Panc1 (cell line): ENCODE data around the gene KCNMB3. TPM values are rescaled to one million over a fixed set of nuclear protein-coding genes. Genes with fewer than 3 reads are reported as not detected.
A peak's percentile ranks its signal among the peaks of the same experiment; 100 is the strongest.

Experiments used
- ATAC-seq: fragments of 200-7000 bp; cut with Tn5 transposase; 2 replicates; pipeline ENCODE4 v1.9.1; 2020; ENCODE audit warnings: mild to moderate bottlenecking, moderate library complexity
- BruUV-seq: library from RNA; stranded (reverse); fragments of 400-500 nt; replicated peaks from 2 replicates; lab custom pipeline; 2021; lab: Mats Ljungman, UMichigan
- CTCF ChIA-PET: fragments of 300-600 bp; sonication (Branson Sonifier 250); formaldehyde crosslinking; loops from one replicate; lab custom pipeline; 2022; ENCODE audit warnings: antibody characterized with exemption; lab: Charles Lee
- POLR2A ChIA-PET: fragments of 300-600 bp; sonication (Branson Sonifier 250); formaldehyde crosslinking; loops from one replicate; lab custom pipeline; 2022; ENCODE audit warnings: antibody characterized with exemption; lab: Charles Lee
- DNase-seq: peaks from one replicate; pipeline ENCODE4 v3.0.0-alpha.2; 2010; ENCODE audit warnings: low read depth, low spot score
- H3K27ac ChIP-seq: 2 replicates; pipeline ENCODE4 v1.5.1; 2011; ENCODE audit warnings: mild to moderate bottlenecking, low read length, inconsistent platforms
- H3K27me3 ChIP-seq: fragments of 200-500 bp; sonication (Bioruptor generic); 2 replicates; pipeline ENCODE4 v1.6.0; 2014; ENCODE audit warnings: low read length, inconsistent platforms; ENCODE audit not compliant: control insufficient read depth, insufficient read depth
- H3K36me3 ChIP-seq: fragments of 200-500 bp; sonication (Bioruptor generic); 2 replicates; pipeline ENCODE4 v1.5.1; 2014; ENCODE audit warnings: inconsistent platforms, mild to moderate bottlenecking, low read length, moderate library complexity; ENCODE audit not compliant: control insufficient read depth, insufficient read depth
- H3K4me1 ChIP-seq: 2 replicates; pipeline ENCODE4 v1.5.1; 2011; ENCODE audit warnings: inconsistent platforms, mild to moderate bottlenecking, low read length, moderate library complexity; ENCODE audit not compliant: control insufficient read depth, insufficient read depth
- H3K4me3 ChIP-seq, 2 experiments: 2 replicates each; pipeline ENCODE4 v1.5.1; 2011 to 2012; ENCODE audit warnings: low read depth in 2 of 2, low read length in 2 of 2, mild to moderate bottlenecking in 2 of 2, inconsistent platforms in 1 of 2, moderate library complexity in 1 of 2
- H3K9me3 ChIP-seq: fragments of 200-500 bp; sonication (Bioruptor generic); 2 replicates; pipeline ENCODE4 v1.5.1; 2014; ENCODE audit warnings: low read depth, mild to moderate bottlenecking, inconsistent platforms, low read length, moderate library complexity; ENCODE audit not compliant: control insufficient read depth, insufficient read depth
- POLR2AphosphoS5 ChIP-seq: IDR thresholded peaks from 2 replicates; pipeline ENCODE4 v1.6.1; 2012; ENCODE audit warnings: mild to moderate bottlenecking, low read depth, low read length, moderate library complexity
- SIN3A ChIP-seq: IDR thresholded peaks from 2 replicates; pipeline ENCODE4 v1.6.1; 2012; ENCODE audit warnings: low read depth, mild to moderate bottlenecking, low read length, moderate library complexity, borderline replicate concordance; ENCODE audit not compliant: insufficient read depth
- TCF7L2 ChIP-seq: IDR thresholded peaks from 2 replicates; pipeline ENCODE4 v1.6.1; 2011; ENCODE audit warnings: mild to moderate bottlenecking, low read depth, low read length, inconsistent platforms
- in situ Hi-C: cut with HindIII; loops from 2 replicates; pipeline ENCODE4 v1.10.0; 2016; ENCODE audit warnings: low sequenced_read_pairs, low pct_unique_long_range_greater_than_20kb
- intact Hi-C: fragments of 100-400 bp; cut with micrococcal nuclease; formaldehyde crosslinking; loops from one replicate; pipeline ENCODE4 v1.10.0; 2022; ENCODE audit not compliant: unreplicated experiment
- total RNA-seq: library from RNA; stranded (reverse); gene quantifications from one replicate; pipeline ENCODE4 v1.2.1, GENCODE V29; 2021; ENCODE audit not compliant: unreplicated experiment
- TF ChIP-seq, protein P1 (sequence below): fragments of 450-650 bp; IDR thresholded peaks from 2 replicates; pipeline ENCODE4 v1.5.1; 2017; ENCODE audit warnings: mild to moderate bottlenecking
- TF ChIP-seq, protein P2 (sequence below), 2 experiments: IDR thresholded peaks; 2 replicates each; pipeline ENCODE4 v1.6.1; 2011 to 2012; ENCODE audit warnings: low read depth in 2 of 2, control low read depth in 1 of 2, low read length in 1 of 2, mild to moderate bottlenecking in 1 of 2, moderate library complexity in 1 of 2; ENCODE audit not compliant: insufficient read depth in 1 of 2

KCNMB3 gene
- total RNA-seq, 1 experiment from 2014 or later = 5.8 TPM

DNA sequence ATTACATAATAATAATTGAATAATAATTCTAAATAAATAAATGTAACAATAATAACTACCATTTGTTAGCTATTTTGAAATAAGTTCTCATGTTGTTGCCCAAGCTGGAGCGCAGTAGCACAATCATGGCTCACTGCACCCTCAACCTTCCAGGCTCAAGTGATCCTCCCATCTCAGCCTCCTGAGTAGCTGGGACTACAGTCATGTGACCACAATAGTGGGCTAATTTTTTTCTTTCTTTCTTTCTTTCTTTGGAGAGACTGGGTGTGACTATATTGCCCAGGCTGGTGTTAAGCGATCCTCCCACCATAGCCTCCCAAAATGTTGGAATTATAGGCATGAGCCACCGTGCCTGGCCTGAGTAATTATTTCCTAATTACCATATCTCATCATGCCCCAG, 30.9 kb upstream of the KCNMB3 start:
- CTCF ChIA-PET = no interaction called here
- no TSS peak for BruUV-seq
- no peak for ATAC-seq
- DNase-seq = no peak
- no peak overlapping the region for H3K4me3 ChIP-seq
- no peaks in the 10 kb centered on the region for H3K36me3 ChIP-seq
- no peak for TF ChIP-seq POLR2AphosphoS5
- TF ChIP-seq, protein P1, sequence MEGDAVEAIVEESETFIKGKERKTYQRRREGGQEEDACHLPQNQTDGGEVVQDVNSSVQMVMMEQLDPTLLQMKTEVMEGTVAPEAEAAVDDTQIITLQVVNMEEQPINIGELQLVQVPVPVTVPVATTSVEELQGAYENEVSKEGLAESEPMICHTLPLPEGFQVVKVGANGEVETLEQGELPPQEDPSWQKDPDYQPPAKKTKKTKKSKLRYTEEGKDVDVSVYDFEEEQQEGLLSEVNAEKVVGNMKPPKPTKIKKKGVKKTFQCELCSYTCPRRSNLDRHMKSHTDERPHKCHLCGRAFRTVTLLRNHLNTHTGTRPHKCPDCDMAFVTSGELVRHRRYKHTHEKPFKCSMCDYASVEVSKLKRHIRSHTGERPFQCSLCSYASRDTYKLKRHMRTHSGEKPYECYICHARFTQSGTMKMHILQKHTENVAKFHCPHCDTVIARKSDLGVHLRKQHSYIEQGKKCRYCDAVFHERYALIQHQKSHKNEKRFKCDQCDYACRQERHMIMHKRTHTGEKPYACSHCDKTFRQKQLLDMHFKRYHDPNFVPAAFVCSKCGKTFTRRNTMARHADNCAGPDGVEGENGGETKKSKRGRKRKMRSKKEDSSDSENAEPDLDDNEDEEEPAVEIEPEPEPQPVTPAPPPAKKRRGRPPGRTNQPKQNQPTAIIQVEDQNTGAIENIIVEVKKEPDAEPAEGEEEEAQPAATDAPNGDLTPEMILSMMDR = no peak
- TF ChIP-seq TCF7L2 = no peak
- TF ChIP-seq, protein P2, sequence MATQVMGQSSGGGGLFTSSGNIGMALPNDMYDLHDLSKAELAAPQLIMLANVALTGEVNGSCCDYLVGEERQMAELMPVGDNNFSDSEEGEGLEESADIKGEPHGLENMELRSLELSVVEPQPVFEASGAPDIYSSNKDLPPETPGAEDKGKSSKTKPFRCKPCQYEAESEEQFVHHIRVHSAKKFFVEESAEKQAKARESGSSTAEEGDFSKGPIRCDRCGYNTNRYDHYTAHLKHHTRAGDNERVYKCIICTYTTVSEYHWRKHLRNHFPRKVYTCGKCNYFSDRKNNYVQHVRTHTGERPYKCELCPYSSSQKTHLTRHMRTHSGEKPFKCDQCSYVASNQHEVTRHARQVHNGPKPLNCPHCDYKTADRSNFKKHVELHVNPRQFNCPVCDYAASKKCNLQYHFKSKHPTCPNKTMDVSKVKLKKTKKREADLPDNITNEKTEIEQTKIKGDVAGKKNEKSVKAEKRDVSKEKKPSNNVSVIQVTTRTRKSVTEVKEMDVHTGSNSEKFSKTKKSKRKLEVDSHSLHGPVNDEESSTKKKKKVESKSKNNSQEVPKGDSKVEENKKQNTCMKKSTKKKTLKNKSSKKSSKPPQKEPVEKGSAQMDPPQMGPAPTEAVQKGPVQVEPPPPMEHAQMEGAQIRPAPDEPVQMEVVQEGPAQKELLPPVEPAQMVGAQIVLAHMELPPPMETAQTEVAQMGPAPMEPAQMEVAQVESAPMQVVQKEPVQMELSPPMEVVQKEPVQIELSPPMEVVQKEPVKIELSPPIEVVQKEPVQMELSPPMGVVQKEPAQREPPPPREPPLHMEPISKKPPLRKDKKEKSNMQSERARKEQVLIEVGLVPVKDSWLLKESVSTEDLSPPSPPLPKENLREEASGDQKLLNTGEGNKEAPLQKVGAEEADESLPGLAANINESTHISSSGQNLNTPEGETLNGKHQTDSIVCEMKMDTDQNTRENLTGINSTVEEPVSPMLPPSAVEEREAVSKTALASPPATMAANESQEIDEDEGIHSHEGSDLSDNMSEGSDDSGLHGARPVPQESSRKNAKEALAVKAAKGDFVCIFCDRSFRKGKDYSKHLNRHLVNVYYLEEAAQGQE (IDR thresholded peaks at IDR 0.05; ENCODE audit: insufficient read depth in 1 of 2, low read depth in 2 of 2, low read length in 1 of 2) = no peak
- no peak for TF ChIP-seq SIN3A
- POLR2A ChIA-PET = no interaction called here
- in situ Hi-C loops = no loop called here
- intact Hi-C loops = no loop called here
- no peaks in the 10 kb centered on the region for H3K4me1 ChIP-seq
- no peaks in the 10 kb centered on the region for H3K9me3 ChIP-seq
- no peak overlapping the region for H3K27ac ChIP-seq
- peaks cover 2% of the 10 kb centered on the region; the same call in 1 of the 2 replicates for H3K27me3 ChIP-seq

- CTCF ChIA-PET = interaction anchor here (0.6 kb wide), 2 partner anchors 34 to 174 kb away, joined by 3 read pairs; no protein-coding TSS in a partner anchor
Measured at GRCh38 chr3:179279837-179280236, 28.9 kb upstream of the KCNMB3 start.

More at GRCh38 chr3:179279837-179280236, 28.9 kb upstream of the KCNMB3 start:
- no TSS peak for BruUV-seq
- no peaks in the 10 kb centered on the region for H3K9me3 ChIP-seq
- DNase-seq (no peak), ATAC-seq (no peak)
- H3K4me1 ChIP-seq = no peaks in the 10 kb centered on the region
- H3K27ac ChIP-seq = no peak overlapping the region
- no peak overlapping the region for H3K4me3 ChIP-seq
- H3K36me3 ChIP-seq = no peaks in the 10 kb centered on the region
- intact Hi-C loops = no loop called here
- POLR2A ChIA-PET = no interaction called here
- in situ Hi-C loops = no loop called here
- H3K27me3 ChIP-seq = peaks cover 2% of the 10 kb centered on the region; the same call in 1 of the 2 replicates
- TF ChIP-seq, protein P1 = 0 out of 2 replicates have a peak, but pooled peaks have one; percentile 8
- no peak for TF ChIP-seq SIN3A
